Stimulated activated CD8-positive, alpha-beta memory T cell treated with anti-CD3 and anti-CD28 coated beads, Interleukin-7, amount 100 ng/mL, for 4 hours (primary cell): Measurements from ENCODE around the gene BLOC1S5.

ENCODE experiments used
- DNase-seq, 2 donors: peaks; one replicate each; pipeline ENCODE4 v3.0.0-alpha.2; 2020; ENCODE audit warnings: low read depth in 2 of 2

BLOC1S5 gene

GRCh38 chr6:8063761-8064637 lies at the start of gene BLOC1S5:
BLOC1S5 (minus strand) TSS chr6:8064389; CDS start chr6:8064376, 13 bp downstream.
- DNase-seq: peak; percentile 96 to 97

- no peak for DNase-seq
Observed at GRCh38 chr6:8113131-8113654, 49.0 kb upstream of the BLOC1S5 start.

GRCh38 chr6:8110725-8111124 lies 46.5 kb upstream of the BLOC1S5 start:
- DNase-seq: no peak

- DNase-seq: no peak
Observed at GRCh38 chr6:8110117-8110721, 46.0 kb upstream of the BLOC1S5 start.

GRCh38 chr6:8108759-8109539 lies 44.8 kb upstream of the BLOC1S5 start:
- no peak for DNase-seq

GRCh38 chr6:8108031-8108660 lies 44.0 kb upstream of the BLOC1S5 start:
- no peak for DNase-seq

- no peak for DNase-seq
Observed at GRCh38 chr6:8105791-8106190, 41.6 kb upstream of the BLOC1S5 start.

- DNase-seq: no peak
Observed at GRCh38 chr6:8103726-8104125, 39.5 kb upstream of the BLOC1S5 start.

GRCh38 chr6:8102122-8102958 lies 38.2 kb upstream of the BLOC1S5 start, which contains the start of gene EEF1E1:
EEF1E1 (minus strand) TSS chr6:8102548; CDS start chr6:8102521, 27 bp downstream.
- peak; percentile 97 for DNase-seq

- DNase-seq: no peak
Observed at GRCh38 chr6:8100159-8100854, 36.1 kb upstream of the BLOC1S5 start.

- DNase-seq: no peak
Observed at GRCh38 chr6:8090650-8091049, 26.5 kb upstream of the BLOC1S5 start.

GRCh38 chr6:8088886-8089285 lies 24.7 kb upstream of the BLOC1S5 start:
- DNase-seq: no peak

- DNase-seq: no peak
Observed at GRCh38 chr6:8087870-8088754, 23.9 kb upstream of the BLOC1S5 start.

- DNase-seq: no peak
Observed at GRCh38 chr6:8086755-8087306, 22.6 kb upstream of the BLOC1S5 start.

- DNase-seq: no peak
Observed at GRCh38 chr6:8085053-8085511, 20.9 kb upstream of the BLOC1S5 start.

- no peak for DNase-seq
Observed at GRCh38 chr6:8084586-8084985, 20.4 kb upstream of the BLOC1S5 start.

GRCh38 chr6:8082954-8083858 lies 19.0 kb upstream of the BLOC1S5 start:
- no peak for DNase-seq

- no peak for DNase-seq
Observed at GRCh38 chr6:8082572-8082953, 18.4 kb upstream of the BLOC1S5 start.
